ENCODE data around the gene FAM210B. TPM values are rescaled to one million over a fixed set of nuclear protein-coding genes. Genes with fewer than 3 reads are reported as not detected.

FAM210B gene
- total and polyA plus RNA-seq, 2 of the 13 experiments (the other 11 are each of a cell fraction or from before 2014, with no cell fraction given), result 75.9 to 107 TPM

- no peak for TF ChIP-seq U2AF1 (optimal IDR thresholded peaks at IDR 0.05; ENCODE audit: low read depth, low read length)
- TF ChIP-seq ZNF790 (CRISPR knock-in tag; IDR thresholded peaks at IDR 0.05; ENCODE audit: borderline replicate concordance), result no peak
- no peak for TF ChIP-seq ZFP36 (IDR thresholded peaks at IDR 0.05; ENCODE audit: borderline replicate concordance, low read depth, low read length, partially characterized antibody)
- no peak for TF ChIP-seq ZNF878 (CRISPR knock-in tag; IDR thresholded peaks at IDR 0.05)
- no peak for TF ChIP-seq ZNF558 (CRISPR knock-in tag; IDR thresholded peaks at IDR 0.05; ENCODE audit: borderline replicate concordance)
- no peak for TF ChIP-seq NFIC (IDR thresholded peaks at IDR 0.05; ENCODE audit: low read length)
- no peak for TF ChIP-seq ZFP1 (CRISPR knock-in tag; IDR thresholded peaks at IDR 0.05)
- no peak for TF ChIP-seq ZNF784 (CRISPR knock-in tag; IDR thresholded peaks at IDR 0.05; ENCODE audit: borderline replicate concordance)
- TF ChIP-seq E2F5 (CRISPR knock-in tag; conservative IDR thresholded peaks at IDR 0.05), result no peak
- peak in 1 of 2 experiments; percentile 16; a peak in 1 of 4 replicates for TF ChIP-seq POLR2A (IDR thresholded peaks at IDR 0.05; ENCODE audit: insufficient read depth in 1 of 2, low read depth in 2 of 2, low read length in 2 of 2)
- TF ChIP-seq ZBTB14 (CRISPR knock-in tag; IDR thresholded peaks at IDR 0.05), result no peak
- TF ChIP-seq ZSCAN21 (CRISPR knock-in tag; IDR thresholded peaks at IDR 0.05; ENCODE audit: borderline replicate concordance), result no peak
- no peak for TF ChIP-seq PAX8 (CRISPR knock-in tag; IDR thresholded peaks at IDR 0.05; ENCODE audit: borderline replicate concordance)
- no peak for TF ChIP-seq ZBTB4 (CRISPR knock-in tag; IDR thresholded peaks at IDR 0.05; ENCODE audit: borderline replicate concordance)
- TF ChIP-seq ZNF740 (CRISPR knock-in tag; IDR thresholded peaks at IDR 0.05), result no peak
- no peak for TF ChIP-seq ZBTB8A (CRISPR knock-in tag; IDR thresholded peaks at IDR 0.05; ENCODE audit: borderline replicate concordance, low read depth)
- no peak for TF ChIP-seq FOXP1 (IDR thresholded peaks at IDR 0.05)
- 0 out of 2 replicates have a peak, but pooled peaks have one; percentile 7 for TF ChIP-seq FOXP1 (CRISPR knock-in tag; IDR thresholded peaks at IDR 0.05)
- TF ChIP-seq ZFP62 (CRISPR knock-in tag; IDR thresholded peaks at IDR 0.05), result no peak
- no peak for TF ChIP-seq HNRNPH1 (optimal IDR thresholded peaks at IDR 0.05; ENCODE audit: low read depth, low read length)
- no peak for TF ChIP-seq KLF12 (CRISPR knock-in tag; IDR thresholded peaks at IDR 0.05; ENCODE audit: borderline replicate concordance)
- no peak for TF ChIP-seq PHB2 (IDR thresholded peaks at IDR 0.05; ENCODE audit: partially characterized antibody)
- no peak for TF ChIP-seq JUND (CRISPR knock-in tag; IDR thresholded peaks at IDR 0.05)
- TF ChIP-seq ZNF788 (CRISPR knock-in tag; IDR thresholded peaks at IDR 0.05; ENCODE audit: borderline replicate concordance), result 0 out of 2 replicates have a peak, but pooled peaks have one; percentile 12
Observed at GRCh38 chr20:56411759-56412472, 53.1 kb downstream of the FAM210B start, which contains the start of gene CASS4 (continued).
